Brain microvascular endothelial cell (primary cell): ENCODE results near the gene TCF7L2.

Experiments used
- DNase-seq: peaks from one replicate; pipeline ENCODE4 v3.0.0-alpha.2; 2020
- H3K27ac ChIP-seq: fragments of 250-450 bp; sonication (Bioruptor Pico); 2 replicates; pipeline ENCODE4 v1.5.1; 2020; ENCODE audit warnings: mild to moderate bottlenecking, moderate library complexity
- H3K27me3 ChIP-seq: fragments of 250-450 bp; sonication (Bioruptor Pico); replicated peaks from 2 replicates; pipeline ENCODE4 v1.5.1; 2020; ENCODE audit warnings: mild to moderate bottlenecking
- H3K36me3 ChIP-seq: fragments of 250-450 bp; sonication (Bioruptor Pico); replicated peaks from 2 replicates; pipeline ENCODE4 v1.5.1; 2020; ENCODE audit warnings: mild to moderate bottlenecking
- H3K4me3 ChIP-seq: 2 replicates; pipeline ENCODE4 v1.5.1; 2011; ENCODE audit warnings: low read depth, mild to moderate bottlenecking, control low read depth, low read length, moderate library complexity
- in situ Hi-C: cut with HindIII; loops from 2 replicates; pipeline ENCODE4 v1.10.0; 2017; ENCODE audit warnings: low sequenced_read_pairs, low pct_ligation_motif_present
- TF ChIP-seq, protein P1 (sequence below): IDR thresholded peaks from 2 replicates; pipeline ENCODE4 v1.5.1; 2011; ENCODE audit warnings: low read depth, mild to moderate bottlenecking, moderate library complexity, low read length, control low read depth, inconsistent platforms; ENCODE audit errors: missing control alignments

Gene TCF7L2

DNA sequence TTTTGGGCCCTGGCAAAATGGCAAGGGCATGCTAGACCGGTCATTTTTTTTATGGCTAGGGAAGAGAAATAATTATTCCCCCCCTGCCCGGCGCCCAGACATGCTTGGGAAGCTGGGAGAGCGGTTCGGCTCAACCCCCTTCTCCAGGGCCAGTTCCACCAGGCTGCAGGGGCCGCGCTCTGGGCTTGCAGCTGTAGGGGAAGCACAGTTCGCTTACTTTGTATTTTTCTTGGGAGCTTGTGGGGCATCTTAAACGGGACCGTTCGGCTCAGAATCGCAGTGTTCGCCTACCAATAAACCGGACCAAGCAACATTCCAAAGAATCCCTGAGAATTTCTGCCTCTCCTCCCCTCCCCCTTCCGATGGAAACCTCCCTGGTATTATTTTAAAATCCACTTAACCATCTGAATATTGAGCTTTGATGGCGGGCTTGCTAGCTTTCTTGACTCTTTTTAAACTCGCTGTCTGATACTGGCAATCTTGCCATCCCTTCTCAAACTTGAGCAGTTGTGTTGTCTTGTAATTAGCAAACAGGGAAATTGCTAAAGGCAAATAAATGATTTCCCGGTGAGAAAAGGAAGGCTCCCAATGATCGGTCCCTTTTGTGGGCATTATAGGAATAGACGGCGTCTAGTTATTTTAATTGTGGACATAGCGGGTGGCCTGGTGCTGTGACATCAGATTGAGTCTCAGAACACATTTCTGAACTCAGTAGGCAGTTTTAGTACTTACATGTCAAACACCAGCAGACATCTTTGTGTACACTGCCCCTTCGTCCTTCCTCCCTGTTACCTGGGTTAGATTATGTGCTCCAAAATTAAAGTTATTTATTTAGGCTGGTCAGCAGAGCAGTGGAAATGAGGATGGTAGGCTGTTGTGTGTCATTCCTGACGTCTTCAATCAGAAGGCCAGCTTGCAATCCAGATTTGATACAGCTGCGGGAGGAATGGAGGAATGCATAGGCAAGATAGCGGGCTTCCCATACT is 3.4 kb downstream of the TCF7L2 start:
- in situ Hi-C loops = no loop called here
- H3K27ac ChIP-seq = peak overlapping the region; percentile 93
- peak overlapping the region; percentile 77 for H3K4me3 ChIP-seq
- no peaks in the 10 kb centered on the region for H3K36me3 ChIP-seq
- peak; percentile 53 for DNase-seq
- H3K27me3 ChIP-seq = no peaks in the 10 kb centered on the region
- TF ChIP-seq, protein P1, sequence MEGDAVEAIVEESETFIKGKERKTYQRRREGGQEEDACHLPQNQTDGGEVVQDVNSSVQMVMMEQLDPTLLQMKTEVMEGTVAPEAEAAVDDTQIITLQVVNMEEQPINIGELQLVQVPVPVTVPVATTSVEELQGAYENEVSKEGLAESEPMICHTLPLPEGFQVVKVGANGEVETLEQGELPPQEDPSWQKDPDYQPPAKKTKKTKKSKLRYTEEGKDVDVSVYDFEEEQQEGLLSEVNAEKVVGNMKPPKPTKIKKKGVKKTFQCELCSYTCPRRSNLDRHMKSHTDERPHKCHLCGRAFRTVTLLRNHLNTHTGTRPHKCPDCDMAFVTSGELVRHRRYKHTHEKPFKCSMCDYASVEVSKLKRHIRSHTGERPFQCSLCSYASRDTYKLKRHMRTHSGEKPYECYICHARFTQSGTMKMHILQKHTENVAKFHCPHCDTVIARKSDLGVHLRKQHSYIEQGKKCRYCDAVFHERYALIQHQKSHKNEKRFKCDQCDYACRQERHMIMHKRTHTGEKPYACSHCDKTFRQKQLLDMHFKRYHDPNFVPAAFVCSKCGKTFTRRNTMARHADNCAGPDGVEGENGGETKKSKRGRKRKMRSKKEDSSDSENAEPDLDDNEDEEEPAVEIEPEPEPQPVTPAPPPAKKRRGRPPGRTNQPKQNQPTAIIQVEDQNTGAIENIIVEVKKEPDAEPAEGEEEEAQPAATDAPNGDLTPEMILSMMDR = peak; percentile 6

DNA sequence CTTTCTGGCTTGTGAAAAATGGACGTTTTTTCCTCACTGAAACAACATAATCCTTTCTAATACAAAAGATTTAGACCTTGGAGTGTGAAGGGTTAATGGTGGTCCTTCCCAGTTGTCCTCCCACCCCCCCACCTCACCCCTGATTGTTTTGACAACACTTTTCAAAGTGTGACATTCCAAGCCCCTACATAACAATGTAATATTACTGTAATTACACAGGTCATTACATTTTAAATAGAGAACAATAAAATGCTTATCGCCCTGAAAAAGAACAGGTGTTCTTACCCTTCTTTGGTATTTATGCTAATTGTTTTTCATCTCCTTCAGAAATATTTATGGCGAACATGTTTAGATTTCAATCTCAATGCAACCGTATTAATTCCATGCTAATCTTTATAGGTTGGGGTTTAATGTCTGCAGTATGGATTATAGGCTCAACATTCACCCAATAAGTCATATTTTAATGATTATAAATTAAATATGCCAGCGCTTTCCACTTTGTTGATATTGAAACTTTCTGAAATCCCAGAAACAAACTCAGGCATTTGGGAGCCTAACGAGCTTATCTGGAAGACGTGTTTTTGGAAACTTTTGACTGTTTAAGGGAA is 5.0 kb downstream of the TCF7L2 start:
- Histone ChIP-seq H3K27me3 (no peaks in the 10 kb centered on the region), H3K27ac (no peak overlapping the region), H3K4me3 (peak overlapping the region; percentile 2), H3K36me3 (no peaks in the 10 kb centered on the region)
- DNase-seq = no peak
- in situ Hi-C loops = no loop called here
- TF ChIP-seq, protein P1 = no peak

DNA sequence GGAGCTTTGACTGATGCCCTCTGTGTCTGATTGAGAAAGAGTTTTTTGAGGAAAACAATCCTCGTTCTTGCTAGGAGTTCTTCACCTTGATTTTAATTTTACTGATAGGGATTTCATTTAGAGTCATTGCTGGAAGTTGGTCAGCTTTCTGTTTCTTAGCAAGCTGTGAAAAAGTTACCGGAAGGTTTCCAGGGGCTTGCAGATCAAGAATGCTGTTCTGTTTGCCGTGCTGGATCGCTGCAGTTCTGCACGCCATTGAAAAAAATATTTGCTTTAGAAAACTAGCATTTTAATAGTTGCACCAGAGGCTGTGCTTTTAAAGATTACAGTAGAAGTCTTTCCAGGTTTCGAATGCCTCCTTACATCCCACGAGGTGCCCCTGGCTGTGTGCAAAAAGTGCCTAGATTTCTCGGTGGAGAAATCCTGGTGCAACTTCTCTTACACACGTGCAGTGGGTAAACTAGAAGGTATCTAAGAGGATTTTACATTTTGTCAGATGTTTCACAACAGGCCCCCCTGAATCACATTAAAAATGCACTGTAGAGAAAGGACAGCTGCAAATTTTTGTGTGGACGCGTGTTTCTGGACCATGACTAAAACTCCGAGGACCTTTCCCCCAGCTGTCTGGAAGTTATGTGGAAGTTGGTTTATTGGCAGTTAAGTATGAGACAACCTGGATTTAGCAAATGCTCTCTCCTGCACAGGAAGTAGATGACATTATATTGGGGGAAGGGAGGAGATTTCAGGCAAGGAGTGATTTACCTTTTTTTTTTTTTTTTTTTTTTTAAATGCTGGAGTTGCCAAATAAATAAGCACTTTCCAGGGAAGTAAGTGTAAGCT is 5.8 kb downstream of the TCF7L2 start:
- in situ Hi-C loops = no loop called here
- peak; percentile 40 for DNase-seq
- Histone ChIP-seq H3K27me3 (no peaks in the 10 kb centered on the region), H3K27ac (peak overlapping the region; percentile 29), H3K36me3 (no peaks in the 10 kb centered on the region), H3K4me3 (peak overlapping the region; percentile 2)
- TF ChIP-seq, protein P1 = no peak

DNA sequence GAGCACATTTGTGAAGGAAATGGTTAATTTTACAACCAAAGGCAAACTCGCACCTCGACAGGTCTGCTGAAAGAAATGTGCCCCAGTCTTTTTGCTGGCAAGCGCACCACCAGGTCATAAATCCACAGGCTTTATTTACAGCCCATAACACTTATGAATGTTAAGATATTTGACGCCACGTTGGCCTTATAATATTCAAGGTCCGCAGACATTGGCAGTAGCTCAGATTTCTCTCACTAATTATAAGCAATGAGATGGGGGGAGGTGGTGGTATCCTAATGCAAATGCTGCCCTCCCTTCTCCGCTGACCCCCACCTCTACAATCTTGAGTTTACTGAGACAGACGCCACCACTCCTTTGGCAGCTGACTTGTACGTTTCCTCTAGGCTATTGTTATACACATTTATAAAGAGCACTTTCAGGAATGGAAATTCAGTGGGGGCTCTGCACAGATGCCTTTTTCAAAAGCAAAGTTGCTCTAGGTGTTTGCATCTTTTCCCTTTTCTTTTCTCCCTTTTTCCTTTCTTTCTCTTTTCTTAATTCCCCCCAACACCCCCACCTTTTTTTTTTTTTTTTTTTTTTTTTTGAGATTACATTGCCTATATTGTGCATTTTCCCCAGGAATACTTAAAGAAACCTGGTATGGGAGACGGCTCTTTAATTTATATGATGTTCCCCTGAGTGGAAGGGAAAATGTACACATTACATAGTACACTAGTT is 6.7 kb downstream of the TCF7L2 start:
- H3K27ac ChIP-seq = no peak overlapping the region
- H3K4me3 ChIP-seq = no peak overlapping the region
- in situ Hi-C loops = no loop called here
- H3K36me3 ChIP-seq = no peaks in the 10 kb centered on the region
- no peaks in the 10 kb centered on the region for H3K27me3 ChIP-seq
- TF ChIP-seq, protein P1 = no peak
- no peak for DNase-seq

DNA sequence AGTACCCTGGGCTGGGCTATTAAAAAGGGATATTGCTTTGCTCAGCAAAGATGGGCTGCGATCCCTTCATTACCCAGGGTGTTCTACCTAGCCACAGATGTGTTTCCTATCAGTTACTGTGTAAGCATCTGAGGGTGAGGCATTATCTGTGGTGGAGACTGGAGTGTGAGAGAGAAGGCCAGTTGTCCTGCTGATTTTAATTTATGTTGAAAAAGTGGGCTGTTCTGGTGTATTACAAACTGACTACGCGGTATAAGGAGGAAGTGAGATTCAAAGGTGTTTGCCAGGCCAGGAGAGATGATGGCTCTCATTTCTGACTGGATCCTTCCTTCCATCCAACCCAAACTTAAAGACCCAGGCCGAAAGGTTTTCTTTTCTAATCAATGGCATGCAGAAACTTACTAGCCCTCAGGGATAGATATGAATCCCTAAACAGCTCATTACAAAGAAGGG is 7.6 kb downstream of the TCF7L2 start:
- Histone ChIP-seq H3K4me3 (no peak overlapping the region), H3K27ac (peak overlapping the region; percentile 32), H3K36me3 (no peaks in the 10 kb centered on the region), H3K27me3 (no peaks in the 10 kb centered on the region)
- in situ Hi-C loops = no loop called here
- TF ChIP-seq, protein P1 = no peak
- DNase-seq = no peak
